Endothelial cell of umbilical vein (primary cell): ENCODE results near the gene DIP2C.

ENCODE experiments used
- EZH2 ChIP-seq: IDR thresholded peaks from 2 replicates; pipeline ENCODE4 v1.6.1; 2012; ENCODE audit warnings: borderline replicate concordance, low read depth, mild to moderate bottlenecking, moderate library complexity, low read length, inconsistent platforms; ENCODE audit not compliant: severe bottlenecking
- FOS ChIP-seq: IDR thresholded peaks from 2 replicates; pipeline ENCODE4 v1.6.1; 2011; ENCODE audit warnings: mild to moderate bottlenecking, low read length, moderate library complexity, borderline replicate concordance; ENCODE audit not compliant: insufficient read depth
- JUN ChIP-seq: IDR thresholded peaks from 2 replicates; pipeline ENCODE4 v1.6.1; 2011; ENCODE audit warnings: borderline replicate concordance, low read depth; ENCODE audit not compliant: insufficient read length, insufficient read depth
- MAX ChIP-seq: IDR thresholded peaks from 2 replicates; pipeline ENCODE4 v1.6.1; 2011; ENCODE audit not compliant: insufficient read depth, insufficient read length
- MYC ChIP-seq: IDR thresholded peaks from one replicate; pipeline ENCODE4 v1.6.1; 2011; ENCODE audit warnings: mild to moderate bottlenecking, low read depth, low read length
- POLR2A ChIP-seq: IDR thresholded peaks from 2 replicates; pipeline ENCODE4 v1.6.1; 2012; ENCODE audit warnings: low read depth, mild to moderate bottlenecking, control low read depth, low read length
- POLR2AphosphoS5 ChIP-seq: IDR thresholded peaks from 2 replicates; pipeline ENCODE4 v1.6.1; 2012; ENCODE audit warnings: low read depth, mild to moderate bottlenecking, control low read depth, low read length, moderate library complexity; ENCODE audit not compliant: insufficient read depth
- TF ChIP-seq, protein P1 (sequence below), 2 donors: IDR thresholded peaks; 1 replicate in 1 of 2; 2 replicates in 1 of 2; pipeline ENCODE4 v1.5.1; 2011; ENCODE audit warnings: low read length in 2 of 2, mild to moderate bottlenecking in 2 of 2, moderate library complexity in 2 of 2, control low read depth in 1 of 2, inconsistent platforms in 1 of 2, low read depth in 1 of 2; ENCODE audit not compliant: insufficient read depth in 1 of 2; ENCODE audit errors: extremely low read depth in 1 of 2

- TF ChIP-seq, protein P1, sequence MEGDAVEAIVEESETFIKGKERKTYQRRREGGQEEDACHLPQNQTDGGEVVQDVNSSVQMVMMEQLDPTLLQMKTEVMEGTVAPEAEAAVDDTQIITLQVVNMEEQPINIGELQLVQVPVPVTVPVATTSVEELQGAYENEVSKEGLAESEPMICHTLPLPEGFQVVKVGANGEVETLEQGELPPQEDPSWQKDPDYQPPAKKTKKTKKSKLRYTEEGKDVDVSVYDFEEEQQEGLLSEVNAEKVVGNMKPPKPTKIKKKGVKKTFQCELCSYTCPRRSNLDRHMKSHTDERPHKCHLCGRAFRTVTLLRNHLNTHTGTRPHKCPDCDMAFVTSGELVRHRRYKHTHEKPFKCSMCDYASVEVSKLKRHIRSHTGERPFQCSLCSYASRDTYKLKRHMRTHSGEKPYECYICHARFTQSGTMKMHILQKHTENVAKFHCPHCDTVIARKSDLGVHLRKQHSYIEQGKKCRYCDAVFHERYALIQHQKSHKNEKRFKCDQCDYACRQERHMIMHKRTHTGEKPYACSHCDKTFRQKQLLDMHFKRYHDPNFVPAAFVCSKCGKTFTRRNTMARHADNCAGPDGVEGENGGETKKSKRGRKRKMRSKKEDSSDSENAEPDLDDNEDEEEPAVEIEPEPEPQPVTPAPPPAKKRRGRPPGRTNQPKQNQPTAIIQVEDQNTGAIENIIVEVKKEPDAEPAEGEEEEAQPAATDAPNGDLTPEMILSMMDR (IDR thresholded peaks at IDR 0.05; ENCODE audit: extremely low read depth in 1 of 2, insufficient read depth in 1 of 2, low read depth in 1 of 2, low read length in 2 of 2) = no peak
- no peak for TF ChIP-seq POLR2A
- TF ChIP-seq EZH2 = no peak
- no peak for TF ChIP-seq MAX
- TF ChIP-seq POLR2AphosphoS5 = no peak
- no peak for TF ChIP-seq JUN
- no peak for TF ChIP-seq MYC
- no peak for TF ChIP-seq FOS
These were observed 85.7 kb downstream of the DIP2C start for GRCh38 chr10:603745-604144.
